Keratinocyte (primary cell): ENCODE data around the gene PRKAB1. TPM values are rescaled to one million over a fixed set of nuclear protein-coding genes. Genes with fewer than 3 reads are reported as not detected.

Experiments
- DNase-seq: peaks from one replicate; pipeline ENCODE4 v3.0.0-alpha.2; 2011; ENCODE audit warnings: low read depth, missing footprints, low spot score
- FAIRE-seq: peaks from 2 replicates; lab custom pipeline; 2011; peaks lifted over from hg19 to GRCh38; lab: Jason Lieb, UNC
- H2AFZ ChIP-seq: 2 replicates; pipeline ENCODE4 v1.6.0; 2012; ENCODE audit warnings: low read length, control low read depth, inconsistent platforms; ENCODE audit not compliant: control insufficient read depth
- H3K27ac ChIP-seq: 2 replicates; pipeline ENCODE4 v1.5.1; 2011; ENCODE audit warnings: low read length; ENCODE audit not compliant: control insufficient read depth, insufficient read depth
- H3K27me3 ChIP-seq: 3 replicates; pipeline ENCODE4 v1.6.0; 2011; ENCODE audit warnings: low read length; ENCODE audit not compliant: control insufficient read depth, insufficient read depth; ENCODE audit errors: extremely low read depth
- H3K36me3 ChIP-seq, 2 experiments: 2 replicates in 1 of 2; 3 replicates in 1 of 2; pipeline ENCODE4 v1.5.1; 2011; ENCODE audit warnings: low read length in 2 of 2, mild to moderate bottlenecking in 1 of 2; ENCODE audit not compliant: control insufficient read depth in 2 of 2, insufficient read depth in 2 of 2; ENCODE audit errors: extremely low read depth in 1 of 2
- H3K4me1 ChIP-seq: 3 replicates; pipeline ENCODE4 v1.5.1; 2011; ENCODE audit warnings: low read length; ENCODE audit not compliant: control insufficient read depth, insufficient read depth; ENCODE audit errors: extremely low read depth
- H3K4me2 ChIP-seq: 3 replicates; pipeline ENCODE4 v1.6.0; 2011; ENCODE audit warnings: low read depth, low read length; ENCODE audit not compliant: control insufficient read depth, insufficient read depth; ENCODE audit errors: extremely low read depth
- H3K4me3 ChIP-seq, 3 experiments: fragments of 200-600 bp in 1 of 3; sonication (generic) in 1 of 3; 2 replicates in 2 of 3; 3 replicates in 1 of 3; pipeline ENCODE4 v1.5.1; 2011 to 2016; ENCODE audit warnings: low read length in 3 of 3, mild to moderate bottlenecking in 3 of 3, control low read depth in 2 of 3, inconsistent platforms in 1 of 3, low read depth in 1 of 3, mixed read lengths in 1 of 3, mixed run types in 1 of 3, moderate library complexity in 1 of 3; ENCODE audit not compliant: control insufficient read depth in 2 of 3, insufficient read depth in 2 of 3; ENCODE audit errors: extremely low read depth in 1 of 3
- H3K79me2 ChIP-seq: 2 replicates; pipeline ENCODE4 v1.6.0; 2012; ENCODE audit warnings: low read length; ENCODE audit not compliant: control insufficient read depth, insufficient read depth
- H3K9ac ChIP-seq: 3 replicates; pipeline ENCODE4 v1.6.0; 2011; ENCODE audit warnings: low read length; ENCODE audit not compliant: control insufficient read depth, insufficient read depth; ENCODE audit errors: extremely low read depth
- H3K9me1 ChIP-seq: 3 replicates; pipeline ENCODE4 v1.6.0; 2011; ENCODE audit warnings: low read length; ENCODE audit not compliant: control insufficient read depth, insufficient read depth; ENCODE audit errors: extremely low read depth
- H3K9me3 ChIP-seq: 2 replicates; pipeline ENCODE4 v1.5.1; 2012; ENCODE audit warnings: low read depth, low read length; ENCODE audit not compliant: control insufficient read depth
- H4K20me1 ChIP-seq: 3 replicates; pipeline ENCODE4 v1.6.0; 2011; ENCODE audit warnings: low read length; ENCODE audit not compliant: control insufficient read depth, insufficient read depth; ENCODE audit errors: extremely low read depth
- CTCF ChIP-seq, 3 experiments: IDR thresholded peaks in 1 of 3; conservative IDR thresholded peaks in 1 of 3; optimal IDR thresholded peaks in 1 of 3; 2 replicates in 2 of 3; 3 replicates in 1 of 3; pipeline versions ENCODE3 to v1.5.1; 2011; ENCODE audit warnings: low read length in 3 of 3, mild to moderate bottlenecking in 3 of 3, moderate library complexity in 2 of 3, control low read depth in 1 of 3, inconsistent platforms in 1 of 3; ENCODE audit not compliant: insufficient read depth in 2 of 3; ENCODE audit errors: extremely low read depth in 1 of 3
- EZH2 ChIP-seq: IDR thresholded peaks from one replicate; pipeline ENCODE4 v1.6.1; 2012; ENCODE audit warnings: inconsistent platforms, mild to moderate bottlenecking, low read length, moderate library complexity
- dilution Hi-C: fragments of 300-500 bp; cut with MboI; formaldehyde crosslinking; loops from one replicate; pipeline ENCODE4 v1.7.0; 2020; ENCODE audit warnings: low sequenced_read_pairs; ENCODE audit not compliant: extremely low pct_ligation_motif_present
- polyA plus RNA-seq, 5 experiments: library from polyadenylated mRNA; depleted of rRNA in 3 of 5; stranded (reverse) in 3 of 5; stranded (forward) in 1 of 5; unstranded in 1 of 5; fragments of >200 nt; gene quantifications; 1 replicate in 1 of 5; 2 replicates in 3 of 5; 3 replicates in 1 of 5; pipeline versions ENCODE4 v1.2.1 to v1.2.3, GENCODE V29; 2011 to 2012; ENCODE audit warnings: missing spikeins in 2 of 5, low read depth in 1 of 5, low replicate concordance in 1 of 5

PRKAB1 gene
- polyA plus RNA-seq, 1 donor (not counting 4 experiments of a cell fraction or from before 2014, with no cell fraction given), result 22.0 TPM

DNA sequence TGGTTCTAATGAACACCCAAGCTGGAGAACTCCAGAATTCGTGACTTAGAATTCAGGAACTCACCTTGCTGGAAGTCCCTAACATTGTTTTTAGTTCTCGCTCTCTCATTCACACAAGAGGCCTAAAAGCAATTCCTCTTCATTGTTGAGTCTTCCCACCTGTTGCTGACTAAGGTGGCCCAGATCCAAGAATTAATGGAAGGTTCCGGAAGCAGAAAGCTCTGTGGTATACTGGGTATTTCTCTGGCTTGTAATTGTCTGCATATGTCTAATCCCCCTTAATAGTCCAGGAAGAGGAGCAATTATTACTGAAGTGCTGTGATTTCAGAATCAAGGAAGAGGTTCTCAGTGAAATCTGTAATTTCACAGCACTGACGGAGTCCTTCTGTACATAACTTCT lies 43.0 kb upstream of the PRKAB1 start:
- no peak overlapping the region for H3K4me3 ChIP-seq
- no peaks in the 10 kb centered on the region for H3K27me3 ChIP-seq
- DNase-seq, result no peak
- H2AFZ ChIP-seq, result no peak overlapping the region
- H3K36me3 ChIP-seq, result no peaks in the 10 kb centered on the region
- H3K4me2 ChIP-seq, result no peak overlapping the region
- H3K4me1 ChIP-seq, result no peaks in the 10 kb centered on the region
- FAIRE-seq, result no peak
- H3K9me3 ChIP-seq, result no peaks in the 10 kb centered on the region
- no peaks in the 10 kb centered on the region for H4K20me1 ChIP-seq
- no peak overlapping the region for H3K27ac ChIP-seq
- H3K79me2 ChIP-seq, result no peaks in the 10 kb centered on the region
- TF ChIP-seq CTCF (optimal IDR thresholded peaks at IDR 0.05 in 1 of 3, IDR thresholded peaks at IDR 0.05 in 1 of 3, conservative IDR thresholded peaks at IDR 0.05 in 1 of 3; ENCODE audit: extremely low read depth in 1 of 3, insufficient read depth in 2 of 3, low read length in 3 of 3), result no peak
- no peak for TF ChIP-seq EZH2
- H3K9me1 ChIP-seq, result no peaks in the 10 kb centered on the region
- H3K9ac ChIP-seq, result no peak overlapping the region
- dilution Hi-C loops, result no loop called here

GRCh38 chr12:119627019-119627643 lies 40.8 kb upstream of the PRKAB1 start:
- no peak for FAIRE-seq
- H3K9me1 ChIP-seq, result no peaks in the 10 kb centered on the region
- no peak overlapping the region for H2AFZ ChIP-seq
- H3K4me2 ChIP-seq, result no peak overlapping the region
- no peaks in the 10 kb centered on the region for H3K27me3 ChIP-seq
- TF ChIP-seq EZH2 (no peak), CTCF (optimal IDR thresholded peaks at IDR 0.05 in 1 of 3, IDR thresholded peaks at IDR 0.05 in 1 of 3, conservative IDR thresholded peaks at IDR 0.05 in 1 of 3; ENCODE audit: extremely low read depth in 1 of 3, insufficient read depth in 2 of 3, low read length in 3 of 3) (no peak)
- no peaks in the 10 kb centered on the region for H3K79me2 ChIP-seq
- H3K27ac ChIP-seq, result no peak overlapping the region
- H3K4me3 ChIP-seq, result no peak overlapping the region
- DNase-seq, result no peak
- H3K9ac ChIP-seq, result no peak overlapping the region
- H4K20me1 ChIP-seq, result no peaks in the 10 kb centered on the region
- H3K9me3 ChIP-seq, result no peaks in the 10 kb centered on the region
- dilution Hi-C loops, result no loop called here
- no peaks in the 10 kb centered on the region for H3K36me3 ChIP-seq
- no peaks in the 10 kb centered on the region for H3K4me1 ChIP-seq
